ENCODE measurements around the gene INPP5D. TPM values are rescaled to one million over a fixed set of nuclear protein-coding genes. Genes with fewer than 3 reads are reported as not detected.

INPP5D gene
- total RNA-seq, 1 donor from 2014 or later = 0.28 TPM

DNA sequence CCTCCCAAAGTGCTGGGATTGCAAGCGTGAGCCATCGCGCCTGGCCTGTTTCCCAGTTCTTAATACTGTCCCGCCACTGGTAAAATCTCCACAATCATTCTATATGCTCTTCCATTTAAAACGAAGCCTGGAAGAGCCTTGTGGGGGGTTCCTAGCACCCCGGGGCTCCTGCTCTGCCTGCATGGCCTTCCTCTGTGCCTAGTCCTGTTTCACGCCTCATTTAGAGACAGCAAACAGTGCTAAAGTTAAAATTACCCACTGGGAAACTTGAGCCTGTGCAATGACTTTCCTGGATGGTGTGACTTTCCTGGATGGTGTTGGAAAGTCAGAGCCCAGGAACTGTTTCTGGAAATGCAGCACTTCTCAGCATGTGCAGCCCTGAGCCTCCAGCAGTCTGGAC, 55.0 kb downstream of the INPP5D start:
- Mint-ChIP-seq H3K27me3 (ENCODE audit: low read depth) (peaks cover 3% of the 10 kb centered on the region), H3K36me3 (ENCODE audit: low read depth) (no peaks in the 10 kb centered on the region), H3K4me3 (no peak overlapping the region), H3K4me1 (peaks cover 4% of the 10 kb centered on the region), H3K9me3 (no peaks in the 10 kb centered on the region), H3K27ac (ENCODE audit: unreplicated experiment) (no peak overlapping the region)
- DNase-seq (ENCODE audit: low read depth, low spot score) = no peak
- TF ChIP-seq, protein P1, sequence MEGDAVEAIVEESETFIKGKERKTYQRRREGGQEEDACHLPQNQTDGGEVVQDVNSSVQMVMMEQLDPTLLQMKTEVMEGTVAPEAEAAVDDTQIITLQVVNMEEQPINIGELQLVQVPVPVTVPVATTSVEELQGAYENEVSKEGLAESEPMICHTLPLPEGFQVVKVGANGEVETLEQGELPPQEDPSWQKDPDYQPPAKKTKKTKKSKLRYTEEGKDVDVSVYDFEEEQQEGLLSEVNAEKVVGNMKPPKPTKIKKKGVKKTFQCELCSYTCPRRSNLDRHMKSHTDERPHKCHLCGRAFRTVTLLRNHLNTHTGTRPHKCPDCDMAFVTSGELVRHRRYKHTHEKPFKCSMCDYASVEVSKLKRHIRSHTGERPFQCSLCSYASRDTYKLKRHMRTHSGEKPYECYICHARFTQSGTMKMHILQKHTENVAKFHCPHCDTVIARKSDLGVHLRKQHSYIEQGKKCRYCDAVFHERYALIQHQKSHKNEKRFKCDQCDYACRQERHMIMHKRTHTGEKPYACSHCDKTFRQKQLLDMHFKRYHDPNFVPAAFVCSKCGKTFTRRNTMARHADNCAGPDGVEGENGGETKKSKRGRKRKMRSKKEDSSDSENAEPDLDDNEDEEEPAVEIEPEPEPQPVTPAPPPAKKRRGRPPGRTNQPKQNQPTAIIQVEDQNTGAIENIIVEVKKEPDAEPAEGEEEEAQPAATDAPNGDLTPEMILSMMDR (conservative IDR thresholded peaks at IDR 0.05) = no peak

DNA sequence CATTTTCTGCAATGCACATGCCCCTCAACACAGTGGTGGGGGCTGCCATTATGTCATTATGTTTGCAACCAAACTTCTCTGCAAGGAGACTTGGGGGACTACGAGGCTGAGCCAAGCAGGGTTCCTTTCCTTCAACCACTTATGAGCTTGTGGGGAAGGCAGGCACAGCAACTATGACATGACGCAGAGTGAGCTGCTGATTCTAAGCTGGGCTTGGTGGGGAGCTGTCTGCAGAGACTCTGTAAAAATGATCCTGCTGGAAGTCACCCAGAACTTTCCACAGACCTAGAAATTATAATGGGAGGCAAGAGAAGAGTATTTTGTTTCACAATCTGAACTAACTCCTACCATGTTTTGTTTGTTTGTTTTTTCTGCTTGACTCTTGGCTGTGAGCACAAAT, 55.6 kb downstream of the INPP5D start:
- DNase-seq (ENCODE audit: low read depth, low spot score) = no peak
- TF ChIP-seq, protein P1 (conservative IDR thresholded peaks at IDR 0.05) = no peak
- Mint-ChIP-seq H3K27ac (ENCODE audit: unreplicated experiment) (no peak overlapping the region), H3K9me3 (no peaks in the 10 kb centered on the region), H3K4me1 (peaks cover 4% of the 10 kb centered on the region), H3K4me3 (no peak overlapping the region), H3K27me3 (ENCODE audit: low read depth) (peaks cover 3% of the 10 kb centered on the region), H3K36me3 (ENCODE audit: low read depth) (no peaks in the 10 kb centered on the region)

DNA sequence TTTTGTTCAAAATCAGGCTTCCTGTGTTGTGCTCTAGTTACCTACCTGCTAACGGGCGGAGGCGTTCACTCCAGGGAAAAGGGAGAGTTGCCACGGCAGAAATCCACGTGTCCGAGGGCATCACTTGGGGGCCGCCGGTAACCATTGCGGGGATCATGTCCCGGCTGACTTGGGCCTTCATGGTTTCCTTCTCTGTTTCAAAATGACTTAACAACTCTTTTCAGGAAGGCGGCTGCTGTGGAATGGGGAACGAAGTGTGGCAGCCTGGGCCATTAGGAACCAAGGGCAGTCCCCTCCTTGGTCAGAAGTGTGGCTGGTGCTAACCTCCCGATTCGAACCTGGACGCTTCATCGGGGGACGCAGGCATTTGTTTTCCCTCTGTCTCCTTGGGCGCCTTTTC, 56.8 kb downstream of the INPP5D start:
- Mint-ChIP-seq H3K4me3 (no peak overlapping the region), H3K27me3 (ENCODE audit: low read depth) (peaks cover 3% of the 10 kb centered on the region), H3K36me3 (ENCODE audit: low read depth) (no peaks in the 10 kb centered on the region), H3K4me1 (peaks cover 4% of the 10 kb centered on the region), H3K9me3 (no peaks in the 10 kb centered on the region), H3K27ac (ENCODE audit: unreplicated experiment) (no peak overlapping the region)
- DNase-seq (ENCODE audit: low read depth, low spot score) = no peak
- TF ChIP-seq, protein P1 (conservative IDR thresholded peaks at IDR 0.05) = no peak

DNA sequence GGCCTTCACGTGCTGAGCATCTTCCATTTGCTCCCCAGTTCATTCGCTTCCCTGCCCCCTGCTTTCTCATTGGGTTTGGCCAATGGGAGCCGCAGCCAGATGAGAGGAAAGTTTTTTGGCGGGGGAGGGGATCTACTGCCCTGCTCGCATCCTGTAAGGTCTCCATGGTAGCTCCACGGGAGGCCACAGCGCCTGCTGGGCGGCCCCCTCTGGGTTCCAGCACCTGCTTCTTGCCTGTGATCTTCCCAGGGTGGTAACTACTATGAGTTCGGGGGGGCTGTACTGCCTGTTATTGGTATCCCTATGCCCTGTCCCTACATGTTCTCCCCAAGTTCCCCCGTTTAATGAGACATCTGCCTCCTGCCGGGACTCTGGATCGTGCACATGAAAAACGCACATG, 57.2 kb downstream of the INPP5D start:
- DNase-seq (ENCODE audit: low read depth, low spot score) = no peak
- Mint-ChIP-seq H3K36me3 (ENCODE audit: low read depth) (no peaks in the 10 kb centered on the region), H3K9me3 (no peaks in the 10 kb centered on the region), H3K27ac (ENCODE audit: unreplicated experiment) (no peak overlapping the region), H3K4me3 (no peak overlapping the region), H3K4me1 (peaks cover 4% of the 10 kb centered on the region), H3K27me3 (ENCODE audit: low read depth) (peaks cover 3% of the 10 kb centered on the region)
- TF ChIP-seq, protein P1 (conservative IDR thresholded peaks at IDR 0.05) = no peak

DNA sequence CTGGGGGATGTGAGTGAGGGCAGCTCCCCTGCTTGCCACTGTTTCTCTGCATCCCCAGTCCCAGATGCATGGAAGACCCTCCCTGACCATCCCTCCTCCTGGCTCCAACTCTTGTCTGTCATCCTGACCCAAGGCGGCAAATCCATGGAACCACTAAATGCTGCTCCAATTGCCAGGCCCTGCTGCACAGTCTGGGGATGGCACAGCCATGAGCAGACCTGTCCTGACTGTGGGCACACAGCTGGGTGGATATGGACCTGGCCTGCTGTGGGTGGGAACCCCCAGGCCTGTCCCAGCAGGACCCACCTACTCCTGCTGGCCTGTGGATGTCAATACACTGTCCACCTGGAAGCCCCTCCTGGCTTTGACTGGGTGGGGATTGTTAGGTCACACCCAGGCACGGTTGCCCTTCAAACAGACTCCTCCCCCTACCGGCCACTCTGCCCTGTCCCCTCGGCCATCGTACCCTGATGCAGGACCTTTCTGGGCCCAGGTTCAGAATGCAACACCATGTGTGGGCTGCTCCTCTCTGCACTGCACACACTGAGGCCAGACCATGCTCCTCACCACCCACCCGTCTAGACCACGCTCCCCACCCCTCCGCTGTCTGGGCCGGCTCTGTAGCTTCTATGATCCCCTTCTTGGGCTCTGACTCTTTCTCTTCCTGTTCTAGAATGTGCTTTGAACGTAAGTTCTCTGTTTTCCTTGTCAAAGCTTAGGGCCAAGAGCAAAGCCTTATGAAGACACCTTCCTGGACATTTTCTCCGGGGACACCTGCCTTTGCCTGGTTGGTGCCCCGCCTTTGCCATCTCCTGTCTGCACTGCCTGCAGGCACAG, 57.9 kb downstream of the INPP5D start:
- H3K4me3 Mint-ChIP-seq = no peak overlapping the region
- H3K36me3 Mint-ChIP-seq (ENCODE audit: low read depth) = no peaks in the 10 kb centered on the region
- no peak overlapping the region for H3K27ac Mint-ChIP-seq (ENCODE audit: unreplicated experiment)
- H3K27me3 Mint-ChIP-seq (ENCODE audit: low read depth) = peaks cover 1% of the 10 kb centered on the region
- TF ChIP-seq, protein P1 (conservative IDR thresholded peaks at IDR 0.05) = no peak
- no peak for DNase-seq (ENCODE audit: low read depth, low spot score)
- peaks cover 2% of the 10 kb centered on the region for H3K4me1 Mint-ChIP-seq
- no peaks in the 10 kb centered on the region for H3K9me3 Mint-ChIP-seq

All from neural crest cell (in vitro differentiated cells).